WTC11 (cell line): ENCODE results near the gene DNPEP. TPM values are rescaled to one million over a fixed set of nuclear protein-coding genes. Genes with fewer than 3 reads are reported as not detected.
"Not testable (repeated sequence)": the region's sequence is repeated elsewhere in the genome, so short reads cannot be mapped to it uniquely, and the experiment has no call there.

Experiments
- ATAC-seq: fragments of 200-7000 bp; cut with Tn5 transposase; 2 replicates; pipeline ENCODE4 v1.10.0; 2021; ENCODE audit warnings: mild to moderate bottlenecking, moderate library complexity
- CTCF ChIA-PET: fragments of 300-600 bp; sonication (Branson Sonifier 250); formaldehyde crosslinking; loops from one replicate; lab custom pipeline; 2021; ENCODE audit warnings: antibody characterized with exemption; lab: Charles Lee
- POLR2A ChIA-PET: fragments of 350-600 bp; sonication (Branson Sonifier 250); formaldehyde crosslinking; loops from one replicate; lab custom pipeline; 2021; ENCODE audit warnings: antibody characterized with exemption; lab: Charles Lee
- DNase-seq: peaks from one replicate; pipeline ENCODE4 v3.0.0; 2021; ENCODE audit warnings: low spot score
- H3K27ac Mint-ChIP-seq: 2 replicates; pipeline ENCODE4 v1.8.0; 2021; ENCODE audit warnings: mixed read lengths
- H3K27me3 Mint-ChIP-seq: 2 replicates; pipeline ENCODE4 v1.8.0; 2021; ENCODE audit warnings: low read depth, mild to moderate bottlenecking, moderate library complexity, mixed read lengths
- H3K36me3 Mint-ChIP-seq: 2 replicates; pipeline ENCODE4 v1.8.0; 2021; ENCODE audit warnings: mixed read lengths
- H3K4me1 Mint-ChIP-seq: 2 replicates; pipeline ENCODE4 v1.8.0; 2022; ENCODE audit warnings: mixed read lengths
- H3K4me3 Mint-ChIP-seq: 2 replicates; pipeline ENCODE4 v1.8.0; 2021; ENCODE audit warnings: mild to moderate bottlenecking, moderate library complexity, mixed read lengths
- H3K9me3 Mint-ChIP-seq: 2 replicates; pipeline ENCODE4 v1.8.0; 2021; ENCODE audit warnings: mixed read lengths
- EMX1 ChIP-seq: fragments of 250-450 bp; sonication (Bioruptor Pico); IDR thresholded peaks from 2 replicates; pipeline ENCODE4 v1.8.0; 2021; ENCODE audit warnings: mild to moderate bottlenecking
- FOXP1 ChIP-seq: sonication (generic); formaldehyde crosslinking; IDR thresholded peaks from 2 replicates; pipeline ENCODE4 v1.8.0; 2022; ENCODE audit warnings: missing genetic modification reagents, mild to moderate bottlenecking, moderate library complexity, borderline replicate concordance
- KAT7 ChIP-seq: sonication (generic); formaldehyde crosslinking; IDR thresholded peaks from 2 replicates; pipeline ENCODE4 v1.8.1; 2023; ENCODE audit warnings: missing genetic modification reagents, mild to moderate bottlenecking, borderline replicate concordance
- MXD4 ChIP-seq: fragments of 250-450 bp; sonication (Bioruptor Pico); IDR thresholded peaks from 2 replicates; pipeline ENCODE4 v1.8.0; 2021; ENCODE audit warnings: mild to moderate bottlenecking, moderate library complexity, borderline replicate concordance
- OVOL2 ChIP-seq: fragments of 250-450 bp; sonication (Bioruptor Pico); IDR thresholded peaks from 2 replicates; pipeline ENCODE4 v1.9.0; 2021; ENCODE audit warnings: mild to moderate bottlenecking, borderline replicate concordance
- RELA ChIP-seq: sonication (generic); formaldehyde crosslinking; IDR thresholded peaks from 2 replicates; pipeline ENCODE4 v1.8.1; 2022; ENCODE audit warnings: missing genetic modification reagents, mild to moderate bottlenecking, borderline replicate concordance
- SOX15 ChIP-seq: fragments of 250-450 bp; sonication (Bioruptor Pico); IDR thresholded peaks from 2 replicates; pipeline ENCODE4 v1.9.0; 2021; ENCODE audit warnings: mild to moderate bottlenecking
- ZBTB21 ChIP-seq: sonication (generic); formaldehyde crosslinking; IDR thresholded peaks from 2 replicates; pipeline ENCODE4 v1.8.1; 2023; ENCODE audit warnings: mild to moderate bottlenecking, missing genetic modification reagents, borderline replicate concordance
- ZNF138 ChIP-seq: sonication (generic); formaldehyde crosslinking; conservative IDR thresholded peaks from 2 replicates; pipeline ENCODE4 v1.8.1; 2022; ENCODE audit warnings: mild to moderate bottlenecking, moderate library complexity, missing genetic modification reagents
- ZNF219 ChIP-seq: sonication (generic); formaldehyde crosslinking; IDR thresholded peaks from 2 replicates; pipeline ENCODE4 v1.8.0; 2023; ENCODE audit warnings: missing genetic modification reagents, mild to moderate bottlenecking, borderline replicate concordance
- ZNF416 ChIP-seq: fragments of 250-450 bp; sonication (Bioruptor Pico); IDR thresholded peaks from 2 replicates; pipeline ENCODE4 v1.9.0; 2021; ENCODE audit warnings: mild to moderate bottlenecking, inconsistent platforms
- total RNA-seq: library from RNA; stranded (reverse); gene quantifications from 3 replicates; pipeline ENCODE4 v1.2.3, GENCODE V29; 2021
- TF ChIP-seq, protein P1 (sequence below): sonication (generic); formaldehyde crosslinking; IDR thresholded peaks from 2 replicates; pipeline ENCODE4 v1.8.1; 2022; ENCODE audit warnings: low read depth, missing genetic modification reagents, borderline replicate concordance
- TF ChIP-seq, protein P2 (sequence below): sonication (generic); formaldehyde crosslinking; IDR thresholded peaks from 2 replicates; pipeline ENCODE4 v1.8.1; 2022; ENCODE audit warnings: low read depth, mild to moderate bottlenecking, moderate library complexity, missing genetic modification reagents, borderline replicate concordance
- TF ChIP-seq, protein P3 (sequence below): fragments of 200-600 bp; IDR thresholded peaks from 2 replicates; pipeline ENCODE4 v1.8.0; 2022; ENCODE audit warnings: antibody characterized with exemption
- TF ChIP-seq, protein P4 (sequence below): sonication (generic); formaldehyde crosslinking; IDR thresholded peaks from 2 replicates; pipeline ENCODE4 v1.8.0; 2022; ENCODE audit warnings: mild to moderate bottlenecking, missing genetic modification reagents
- TF ChIP-seq, protein P5 (sequence below): sonication (generic); formaldehyde crosslinking; IDR thresholded peaks from 2 replicates; pipeline ENCODE4 v1.8.0; 2022; ENCODE audit warnings: missing genetic modification reagents
- TF ChIP-seq, protein P6 (sequence below): fragments of 250-450 bp; sonication (Bioruptor Pico); IDR thresholded peaks from 2 replicates; pipeline ENCODE4 v2.1.2; 2022; ENCODE audit warnings: mild to moderate bottlenecking, moderate library complexity

The DNPEP gene
- total RNA-seq, 1 experiment from 2014 or later, result 67.6 TPM

DNA sequence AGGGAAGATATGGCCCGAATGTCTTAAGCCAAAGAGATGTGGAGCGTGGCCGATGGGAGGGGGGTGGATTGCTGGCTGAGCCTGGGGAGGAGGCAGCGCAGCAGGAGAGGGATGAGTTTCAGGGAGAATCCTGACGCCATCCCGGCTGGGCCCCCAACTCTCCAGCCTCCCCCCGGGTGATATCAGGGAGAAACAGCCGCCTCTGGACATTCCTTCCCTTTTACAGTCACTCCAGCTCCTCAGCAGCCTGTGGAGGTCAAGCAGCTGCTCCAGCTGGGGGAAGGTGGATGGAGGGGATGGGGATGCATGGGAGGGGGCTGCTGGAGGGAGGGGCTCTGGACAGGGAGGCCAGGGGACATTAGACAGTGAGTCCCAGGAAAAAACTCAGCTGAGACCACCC, 20.9 kb upstream of the DNPEP start (continued):
- TF ChIP-seq, protein P1, sequence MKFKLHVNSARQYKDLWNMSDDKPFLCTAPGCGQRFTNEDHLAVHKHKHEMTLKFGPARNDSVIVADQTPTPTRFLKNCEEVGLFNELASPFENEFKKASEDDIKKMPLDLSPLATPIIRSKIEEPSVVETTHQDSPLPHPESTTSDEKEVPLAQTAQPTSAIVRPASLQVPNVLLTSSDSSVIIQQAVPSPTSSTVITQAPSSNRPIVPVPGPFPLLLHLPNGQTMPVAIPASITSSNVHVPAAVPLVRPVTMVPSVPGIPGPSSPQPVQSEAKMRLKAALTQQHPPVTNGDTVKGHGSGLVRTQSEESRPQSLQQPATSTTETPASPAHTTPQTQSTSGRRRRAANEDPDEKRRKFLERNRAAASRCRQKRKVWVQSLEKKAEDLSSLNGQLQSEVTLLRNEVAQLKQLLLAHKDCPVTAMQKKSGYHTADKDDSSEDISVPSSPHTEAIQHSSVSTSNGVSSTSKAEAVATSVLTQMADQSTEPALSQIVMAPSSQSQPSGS, result no peak

DNA sequence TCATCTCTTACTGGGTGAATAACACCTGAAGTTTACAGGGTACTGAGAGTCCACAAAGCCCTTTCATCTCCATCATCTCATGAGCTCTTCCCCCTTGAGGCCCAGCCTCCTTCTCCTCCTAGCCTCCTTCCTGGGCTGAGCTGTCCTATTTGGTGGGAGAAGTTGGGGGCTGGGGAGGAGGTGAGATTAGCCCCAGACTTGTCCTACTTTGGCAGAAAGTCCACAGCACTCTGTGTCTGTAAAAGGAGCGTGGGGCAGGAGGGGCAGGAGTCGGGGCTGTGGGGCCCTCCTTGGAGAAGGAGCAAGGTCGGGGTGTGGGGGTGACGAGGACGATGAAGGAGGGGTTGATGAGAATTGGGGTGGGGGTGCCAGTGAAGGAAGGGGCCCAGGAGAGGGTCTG, 20.5 kb upstream of the DNPEP start:
- peaks cover 6% of the 10 kb centered on the region; the same call in 1 of the 2 replicates for H3K9me3 Mint-ChIP-seq
- ATAC-seq (no peak), DNase-seq (no peak)
- H3K27me3 Mint-ChIP-seq, result peaks cover 3% of the 10 kb centered on the region
- TF ChIP-seq ZNF219, result no peak
- TF ChIP-seq, protein P2, sequence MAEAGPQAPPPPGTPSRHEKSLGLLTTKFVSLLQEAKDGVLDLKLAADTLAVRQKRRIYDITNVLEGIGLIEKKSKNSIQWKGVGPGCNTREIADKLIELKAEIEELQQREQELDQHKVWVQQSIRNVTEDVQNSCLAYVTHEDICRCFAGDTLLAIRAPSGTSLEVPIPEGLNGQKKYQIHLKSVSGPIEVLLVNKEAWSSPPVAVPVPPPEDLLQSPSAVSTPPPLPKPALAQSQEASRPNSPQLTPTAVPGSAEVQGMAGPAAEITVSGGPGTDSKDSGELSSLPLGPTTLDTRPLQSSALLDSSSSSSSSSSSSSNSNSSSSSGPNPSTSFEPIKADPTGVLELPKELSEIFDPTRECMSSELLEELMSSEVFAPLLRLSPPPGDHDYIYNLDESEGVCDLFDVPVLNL (CRISPR knock-in tag), result no peak
- 0 out of 2 replicates have a peak, but pooled peaks cover 2% of the 10 kb centered on the region for H3K36me3 Mint-ChIP-seq
- peaks cover 20% of the 10 kb centered on the region for H3K4me1 Mint-ChIP-seq
- POLR2A ChIA-PET, result no interaction called here
- no peak overlapping the region for H3K27ac Mint-ChIP-seq
- H3K4me3 Mint-ChIP-seq, result no peak overlapping the region
- CTCF ChIA-PET, result interaction anchor here (1.1 to 3.8 kb wide), 5 partner anchors 22 to 122 kb away, joined by 3 to 14 read pairs (median 4); partner anchors contain the start of gene SPEG

DNA sequence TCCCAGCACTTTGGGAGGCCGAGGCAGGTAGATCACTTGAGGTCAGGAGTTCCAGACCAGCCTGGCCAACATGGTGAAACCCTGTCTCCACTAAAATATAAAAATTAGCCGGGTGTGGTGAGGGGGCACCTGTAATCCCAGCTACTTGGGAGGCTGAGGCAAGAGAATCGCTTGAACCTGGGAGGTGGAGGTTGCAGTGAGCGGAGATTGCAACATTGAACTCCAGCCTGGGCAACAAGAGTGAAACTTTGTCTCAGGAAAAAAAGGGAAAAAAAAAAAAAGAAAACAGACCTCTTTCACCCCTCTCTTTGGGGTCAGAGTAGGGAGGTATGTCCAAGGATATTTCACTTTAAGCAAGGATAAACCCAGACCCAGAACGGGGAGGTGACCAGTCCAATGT, 19.6 kb upstream of the DNPEP start:
- POLR2A ChIA-PET, H3K9me3 Mint-ChIP-seq, DNase-seq, ATAC-seq, H3K27ac Mint-ChIP-seq, H3K27me3 Mint-ChIP-seq, H3K36me3 Mint-ChIP-seq, H3K4me3 Mint-ChIP-seq: not testable (repeated sequence)
- CTCF ChIA-PET, result interaction anchor here (0.8 to 3.8 kb wide), 5 partner anchors 27 to 103 kb away, joined by 3 to 14 read pairs (median 4); partner anchors contain the start of gene SPEG
- H3K4me1 Mint-ChIP-seq, result peaks cover 29% of the 10 kb centered on the region

DNA sequence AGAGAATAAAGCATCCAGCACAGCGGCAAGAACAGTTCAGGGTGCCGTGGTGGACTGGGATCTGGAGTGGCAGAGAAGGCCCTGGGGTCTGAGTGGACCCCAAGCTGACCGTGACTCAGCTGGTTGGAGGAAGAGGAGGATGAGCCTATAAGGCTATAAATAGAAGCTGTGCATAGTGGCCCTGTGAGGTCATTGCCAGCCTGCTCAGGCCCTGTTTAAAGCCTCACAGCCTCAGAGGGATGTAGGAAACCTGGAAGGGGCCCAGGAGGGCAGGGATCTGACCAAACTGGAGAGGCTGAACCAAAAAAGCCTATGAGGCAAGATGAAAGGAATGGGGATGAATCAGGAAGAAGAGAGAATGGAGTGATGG, 19.1 kb upstream of the DNPEP start:
- ChIA-PET CTCF (interaction anchor here (0.8 to 3.8 kb wide), 3 partner anchors 27 to 103 kb away, joined by 3 to 14 read pairs (median 3); partner anchors contain the start of gene SPEG), POLR2A (no interaction called here)
- Mint-ChIP-seq H3K4me1 (peaks cover 33% of the 10 kb centered on the region), H3K4me3 (no peak overlapping the region), H3K36me3 (no peaks in the 10 kb centered on the region), H3K27me3 (no peaks in the 10 kb centered on the region), H3K27ac (no peak overlapping the region), H3K9me3 (no peaks in the 10 kb centered on the region)
- no peak for ATAC-seq
- no peak for DNase-seq
- TF ChIP-seq ZBTB21 (CRISPR knock-in tag) (no peak), ZNF416 (no peak), OVOL2 (CRISPR knock-in tag) (no peak), ZNF138 (CRISPR knock-in tag) (no peak), FOXP1 (CRISPR knock-in tag) (no peak), MXD4 (no peak), EMX1 (no peak), KAT7 (CRISPR knock-in tag) (no peak), RELA (CRISPR knock-in tag) (no peak), SOX15 (no peak)
- TF ChIP-seq, protein P3, sequence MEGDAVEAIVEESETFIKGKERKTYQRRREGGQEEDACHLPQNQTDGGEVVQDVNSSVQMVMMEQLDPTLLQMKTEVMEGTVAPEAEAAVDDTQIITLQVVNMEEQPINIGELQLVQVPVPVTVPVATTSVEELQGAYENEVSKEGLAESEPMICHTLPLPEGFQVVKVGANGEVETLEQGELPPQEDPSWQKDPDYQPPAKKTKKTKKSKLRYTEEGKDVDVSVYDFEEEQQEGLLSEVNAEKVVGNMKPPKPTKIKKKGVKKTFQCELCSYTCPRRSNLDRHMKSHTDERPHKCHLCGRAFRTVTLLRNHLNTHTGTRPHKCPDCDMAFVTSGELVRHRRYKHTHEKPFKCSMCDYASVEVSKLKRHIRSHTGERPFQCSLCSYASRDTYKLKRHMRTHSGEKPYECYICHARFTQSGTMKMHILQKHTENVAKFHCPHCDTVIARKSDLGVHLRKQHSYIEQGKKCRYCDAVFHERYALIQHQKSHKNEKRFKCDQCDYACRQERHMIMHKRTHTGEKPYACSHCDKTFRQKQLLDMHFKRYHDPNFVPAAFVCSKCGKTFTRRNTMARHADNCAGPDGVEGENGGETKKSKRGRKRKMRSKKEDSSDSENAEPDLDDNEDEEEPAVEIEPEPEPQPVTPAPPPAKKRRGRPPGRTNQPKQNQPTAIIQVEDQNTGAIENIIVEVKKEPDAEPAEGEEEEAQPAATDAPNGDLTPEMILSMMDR, result no peak
- TF ChIP-seq, protein P2 (CRISPR knock-in tag), result no peak
- TF ChIP-seq, protein P4, sequence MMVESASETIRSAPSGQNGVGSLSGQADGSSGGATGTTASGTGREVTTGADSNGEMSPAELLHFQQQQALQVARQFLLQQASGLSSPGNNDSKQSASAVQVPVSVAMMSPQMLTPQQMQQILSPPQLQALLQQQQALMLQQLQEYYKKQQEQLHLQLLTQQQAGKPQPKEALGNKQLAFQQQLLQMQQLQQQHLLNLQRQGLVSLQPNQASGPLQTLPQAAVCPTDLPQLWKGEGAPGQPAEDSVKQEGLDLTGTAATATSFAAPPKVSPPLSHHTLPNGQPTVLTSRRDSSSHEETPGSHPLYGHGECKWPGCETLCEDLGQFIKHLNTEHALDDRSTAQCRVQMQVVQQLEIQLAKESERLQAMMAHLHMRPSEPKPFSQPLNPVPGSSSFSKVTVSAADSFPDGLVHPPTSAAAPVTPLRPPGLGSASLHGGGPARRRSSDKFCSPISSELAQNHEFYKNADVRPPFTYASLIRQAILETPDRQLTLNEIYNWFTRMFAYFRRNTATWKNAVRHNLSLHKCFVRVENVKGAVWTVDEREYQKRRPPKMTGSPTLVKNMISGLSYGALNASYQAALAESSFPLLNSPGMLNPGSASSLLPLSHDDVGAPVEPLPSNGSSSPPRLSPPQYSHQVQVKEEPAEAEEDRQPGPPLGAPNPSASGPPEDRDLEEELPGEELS (CRISPR knock-in tag), result no peak
- TF ChIP-seq, protein P5, sequence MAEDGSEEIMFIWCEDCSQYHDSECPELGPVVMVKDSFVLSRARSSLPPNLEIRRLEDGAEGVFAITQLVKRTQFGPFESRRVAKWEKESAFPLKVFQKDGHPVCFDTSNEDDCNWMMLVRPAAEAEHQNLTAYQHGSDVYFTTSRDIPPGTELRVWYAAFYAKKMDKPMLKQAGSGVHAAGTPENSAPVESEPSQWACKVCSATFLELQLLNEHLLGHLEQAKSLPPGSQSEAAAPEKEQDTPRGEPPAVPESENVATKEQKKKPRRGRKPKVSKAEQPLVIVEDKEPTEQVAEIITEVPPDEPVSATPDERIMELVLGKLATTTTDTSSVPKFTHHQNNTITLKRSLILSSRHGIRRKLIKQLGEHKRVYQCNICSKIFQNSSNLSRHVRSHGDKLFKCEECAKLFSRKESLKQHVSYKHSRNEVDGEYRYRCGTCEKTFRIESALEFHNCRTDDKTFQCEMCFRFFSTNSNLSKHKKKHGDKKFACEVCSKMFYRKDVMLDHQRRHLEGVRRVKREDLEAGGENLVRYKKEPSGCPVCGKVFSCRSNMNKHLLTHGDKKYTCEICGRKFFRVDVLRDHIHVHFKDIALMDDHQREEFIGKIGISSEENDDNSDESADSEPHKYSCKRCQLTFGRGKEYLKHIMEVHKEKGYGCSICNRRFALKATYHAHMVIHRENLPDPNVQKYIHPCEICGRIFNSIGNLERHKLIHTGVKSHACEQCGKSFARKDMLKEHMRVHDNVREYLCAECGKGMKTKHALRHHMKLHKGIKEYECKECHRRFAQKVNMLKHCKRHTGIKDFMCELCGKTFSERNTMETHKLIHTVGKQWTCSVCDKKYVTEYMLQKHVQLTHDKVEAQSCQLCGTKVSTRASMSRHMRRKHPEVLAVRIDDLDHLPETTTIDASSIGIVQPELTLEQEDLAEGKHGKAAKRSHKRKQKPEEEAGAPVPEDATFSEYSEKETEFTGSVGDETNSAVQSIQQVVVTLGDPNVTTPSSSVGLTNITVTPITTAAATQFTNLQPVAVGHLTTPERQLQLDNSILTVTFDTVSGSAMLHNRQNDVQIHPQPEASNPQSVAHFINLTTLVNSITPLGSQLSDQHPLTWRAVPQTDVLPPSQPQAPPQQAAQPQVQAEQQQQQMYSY (CRISPR knock-in tag), result no peak
- TF ChIP-seq, protein P6, sequence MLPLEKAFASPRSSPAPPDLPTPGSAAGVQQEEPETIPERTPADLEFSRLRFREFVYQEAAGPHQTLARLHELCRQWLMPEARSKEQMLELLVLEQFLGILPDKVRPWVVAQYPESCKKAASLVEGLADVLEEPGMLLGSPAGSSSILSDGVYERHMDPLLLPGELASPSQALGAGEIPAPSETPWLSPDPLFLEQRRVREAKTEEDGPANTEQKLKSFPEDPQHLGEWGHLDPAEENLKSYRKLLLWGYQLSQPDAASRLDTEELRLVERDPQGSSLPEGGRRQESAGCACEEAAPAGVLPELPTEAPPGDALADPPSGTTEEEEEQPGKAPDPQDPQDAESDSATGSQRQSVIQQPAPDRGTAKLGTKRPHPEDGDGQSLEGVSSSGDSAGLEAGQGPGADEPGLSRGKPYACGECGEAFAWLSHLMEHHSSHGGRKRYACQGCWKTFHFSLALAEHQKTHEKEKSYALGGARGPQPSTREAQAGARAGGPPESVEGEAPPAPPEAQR (CRISPR knock-in tag), result no peak
